Thoracic aorta (tissue), 2 donors: ENCODE results near the gene WDPCP. TPM values are rescaled to one million over a fixed set of nuclear protein-coding genes. Genes with fewer than 3 reads are reported as not detected.
A peak's percentile ranks its signal among the peaks of the same experiment; 100 is the strongest.

Experiments used
- ATAC-seq: fragments of 150-250 bp; one replicate; pipeline ENCODE4 v1.8.0; 2017; ENCODE audit warnings: low read depth; ENCODE audit not compliant: insufficient number of reproducible peaks, low FRiP score
- DNase-seq: peaks from one replicate; pipeline ENCODE4 v3.0.0-alpha.2; 2020; ENCODE audit warnings: low spot score
- H3K27ac ChIP-seq, 2 donors: fragments of 200-600 bp; sonication (generic); 1 replicate in 1 of 2; 2 replicates in 1 of 2; pipeline ENCODE4 v1.5.1; 2016; ENCODE audit warnings: mild to moderate bottlenecking in 2 of 2, moderate library complexity in 2 of 2
- H3K27me3 ChIP-seq: fragments of 200-600 bp; sonication (generic); replicated peaks from 2 replicates; pipeline ENCODE4 v1.6.0; 2016; ENCODE audit warnings: mild to moderate bottlenecking; ENCODE audit not compliant: insufficient read depth
- H3K36me3 ChIP-seq: fragments of 200-600 bp; sonication (generic); one replicate; pipeline ENCODE4 v1.5.1; 2016
- H3K4me1 ChIP-seq, 2 donors: fragments of 200-600 bp; sonication (generic); 1 replicate in 1 of 2; 2 replicates in 1 of 2; pipeline versions ENCODE4 v1.5.1 to v1.6.0; 2016; ENCODE audit warnings: low read depth in 2 of 2, mild to moderate bottlenecking in 1 of 2; ENCODE audit not compliant: control insufficient read depth in 1 of 2
- H3K4me3 ChIP-seq: fragments of 200-600 bp; sonication (generic); 2 replicates; pipeline ENCODE4 v1.5.1; 2016; ENCODE audit warnings: mild to moderate bottlenecking
- H3K9me3 ChIP-seq: fragments of 200-600 bp; sonication (generic); 2 replicates; pipeline ENCODE4 v1.5.1; 2016
- total RNA-seq, 2 donors: library from RNA; depleted of rRNA; stranded (reverse); fragments of >200 nt; gene quantifications; one replicate each; pipeline versions ENCODE4 v1.1.0 to v1.2.3, GENCODE V29; 2016
- TF ChIP-seq, protein P1 (sequence below): fragments of 200-600 bp; sonication (generic); IDR thresholded peaks from one replicate; pipeline ENCODE4 v1.5.1; 2019; ENCODE audit warnings: antibody characterized with exemption

WDPCP gene
- total RNA-seq, 2 donors from 2014 or later, result 13.7 to 16.2 TPM

DNA sequence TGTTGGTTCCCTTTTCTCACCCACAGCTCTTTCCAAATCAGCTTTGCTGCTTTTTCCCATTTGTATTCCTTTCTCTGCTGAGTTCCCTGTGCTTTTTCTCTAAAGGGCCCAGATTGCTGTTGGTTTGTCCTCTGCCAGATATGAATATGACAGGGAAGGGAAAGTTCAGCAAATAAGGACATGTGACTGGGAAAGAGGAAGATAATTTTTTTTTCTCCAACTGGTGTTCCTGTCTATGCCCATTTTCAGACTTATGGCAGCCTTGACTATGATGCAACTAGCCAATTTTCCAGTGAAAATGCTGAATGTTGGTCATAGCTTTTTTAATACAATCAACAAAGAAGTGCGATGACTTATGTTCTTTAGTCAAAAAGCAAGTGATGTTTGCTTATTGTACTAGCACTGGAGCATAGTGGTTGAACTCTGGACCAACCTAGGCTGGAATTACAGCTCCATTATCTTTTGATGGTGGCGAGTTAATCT, 8.2 kb upstream of the WDPCP start:
- DNase-seq (no peak), ATAC-seq (no peak)
- no peak overlapping the region for H3K4me3 ChIP-seq
- TF ChIP-seq, protein P1, sequence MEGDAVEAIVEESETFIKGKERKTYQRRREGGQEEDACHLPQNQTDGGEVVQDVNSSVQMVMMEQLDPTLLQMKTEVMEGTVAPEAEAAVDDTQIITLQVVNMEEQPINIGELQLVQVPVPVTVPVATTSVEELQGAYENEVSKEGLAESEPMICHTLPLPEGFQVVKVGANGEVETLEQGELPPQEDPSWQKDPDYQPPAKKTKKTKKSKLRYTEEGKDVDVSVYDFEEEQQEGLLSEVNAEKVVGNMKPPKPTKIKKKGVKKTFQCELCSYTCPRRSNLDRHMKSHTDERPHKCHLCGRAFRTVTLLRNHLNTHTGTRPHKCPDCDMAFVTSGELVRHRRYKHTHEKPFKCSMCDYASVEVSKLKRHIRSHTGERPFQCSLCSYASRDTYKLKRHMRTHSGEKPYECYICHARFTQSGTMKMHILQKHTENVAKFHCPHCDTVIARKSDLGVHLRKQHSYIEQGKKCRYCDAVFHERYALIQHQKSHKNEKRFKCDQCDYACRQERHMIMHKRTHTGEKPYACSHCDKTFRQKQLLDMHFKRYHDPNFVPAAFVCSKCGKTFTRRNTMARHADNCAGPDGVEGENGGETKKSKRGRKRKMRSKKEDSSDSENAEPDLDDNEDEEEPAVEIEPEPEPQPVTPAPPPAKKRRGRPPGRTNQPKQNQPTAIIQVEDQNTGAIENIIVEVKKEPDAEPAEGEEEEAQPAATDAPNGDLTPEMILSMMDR, result no peak
- no peaks in the 10 kb centered on the region for H3K27me3 ChIP-seq
- peaks cover 17% of the 10 kb centered on the region for H3K36me3 ChIP-seq
- no peaks in the 10 kb centered on the region for H3K9me3 ChIP-seq
- no peak overlapping the region for H3K27ac ChIP-seq
- peaks cover 10 to 15% of the 10 kb centered on the region in 2 donors for H3K4me1 ChIP-seq

DNA sequence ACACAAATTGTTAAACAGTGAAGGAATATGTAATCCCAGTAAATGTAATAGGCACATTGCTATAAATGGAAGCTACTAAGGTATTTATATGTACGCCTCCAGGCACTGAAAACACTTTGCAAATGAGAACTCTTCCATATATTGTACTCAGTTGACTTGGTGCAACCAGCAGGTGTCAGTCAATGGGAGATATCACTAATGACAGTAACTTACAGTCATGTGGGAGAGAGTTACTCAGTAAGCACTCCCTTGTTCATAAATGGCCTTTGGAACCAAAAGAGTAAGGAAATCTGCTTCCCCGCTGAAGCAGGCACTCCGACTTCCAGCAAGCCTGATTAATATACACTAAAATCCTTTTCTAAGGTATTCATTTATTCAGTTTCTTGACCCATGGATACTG, 6.4 kb upstream of the WDPCP start:
- Histone ChIP-seq H3K36me3 (peaks cover 8% of the 10 kb centered on the region), H3K27me3 (no peaks in the 10 kb centered on the region), H3K27ac (no peak overlapping the region), H3K4me3 (no peak overlapping the region), H3K4me1 (peaks cover 28% of the 10 kb centered on the region in 2 donors), H3K9me3 (no peaks in the 10 kb centered on the region)
- no peak for ATAC-seq
- TF ChIP-seq, protein P1, result no peak
- no peak for DNase-seq

DNA sequence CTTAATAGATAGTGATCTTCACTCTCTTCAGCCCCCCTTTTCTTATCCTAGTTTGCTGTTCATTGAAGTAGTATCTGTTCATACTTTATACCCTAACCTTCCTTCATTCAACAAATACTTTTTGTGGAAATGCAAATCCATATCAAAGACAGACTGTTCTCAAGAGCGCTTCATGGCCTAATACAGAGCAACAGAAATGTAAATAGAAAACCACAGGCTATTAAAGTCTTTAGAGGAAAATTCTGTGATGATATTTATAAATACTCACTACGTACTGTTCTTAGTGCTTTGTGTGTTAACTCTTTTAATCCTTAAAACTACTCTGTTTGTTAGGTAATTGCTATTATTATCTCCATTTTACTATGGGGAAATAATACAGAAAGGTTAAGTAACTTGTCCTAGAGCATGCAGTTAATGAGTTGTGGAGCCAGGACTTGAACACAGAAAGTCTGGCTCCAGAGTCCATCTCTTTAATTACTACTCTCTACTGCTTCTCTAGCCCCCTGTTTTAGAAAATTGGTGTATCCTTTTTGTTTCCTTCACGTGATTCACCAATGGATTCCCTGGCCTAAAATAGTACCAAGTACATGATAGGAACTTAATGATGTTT, 3.4 kb upstream of the WDPCP start:
- Histone ChIP-seq H3K27me3 (no peaks in the 10 kb centered on the region), H3K4me3 (no peak overlapping the region), H3K9me3 (no peaks in the 10 kb centered on the region), H3K4me1 (peaks cover 34 to 41% of the 10 kb centered on the region in 2 donors), H3K27ac (no peak overlapping the region), H3K36me3 (peaks cover 8% of the 10 kb centered on the region)
- no peak for ATAC-seq
- no peak for DNase-seq
- TF ChIP-seq, protein P1, result no peak

DNA sequence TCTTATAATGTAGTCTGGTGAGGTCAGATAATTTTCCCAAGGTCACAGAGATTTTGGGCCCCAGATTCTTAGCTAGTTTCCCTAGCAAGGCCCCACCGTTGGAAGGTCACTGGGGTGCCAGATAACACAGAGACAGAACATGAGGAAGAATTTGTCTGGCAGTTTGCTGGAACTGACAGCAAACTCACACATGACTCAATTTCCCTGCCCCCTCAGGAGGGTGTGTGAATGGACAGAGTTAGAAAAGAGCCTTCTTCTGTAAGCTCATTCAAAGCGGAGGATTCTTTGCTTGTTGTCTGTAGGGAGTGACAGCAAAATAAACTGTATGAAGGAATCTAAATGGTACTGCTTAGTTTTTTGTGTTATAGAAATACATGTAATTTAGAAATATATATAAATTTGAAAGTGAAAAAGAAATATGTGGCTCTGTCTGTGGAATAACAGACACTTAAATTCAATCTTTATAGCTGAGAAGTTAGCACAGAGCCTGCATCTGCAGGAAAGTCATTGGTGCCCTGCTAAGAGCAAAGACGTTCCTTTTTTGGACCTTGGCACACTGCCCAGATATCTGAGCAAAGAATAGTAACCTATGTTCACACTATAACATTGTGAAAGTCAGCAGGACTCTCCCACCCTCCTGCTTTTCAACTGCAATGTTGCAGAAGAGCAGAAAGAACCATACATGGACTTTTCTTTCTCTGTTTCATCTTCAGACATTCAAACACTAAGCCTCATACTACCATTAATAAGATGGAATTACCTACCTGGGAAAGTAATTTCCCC, 2.5 kb upstream of the WDPCP start:
- Histone ChIP-seq H3K27ac (no peak overlapping the region), H3K36me3 (peaks cover 8% of the 10 kb centered on the region), H3K9me3 (no peaks in the 10 kb centered on the region), H3K27me3 (no peaks in the 10 kb centered on the region), H3K4me1 (peaks cover 26 to 35% of the 10 kb centered on the region in 2 donors), H3K4me3 (no peak overlapping the region)
- TF ChIP-seq, protein P1, result no peak
- ATAC-seq (no peak), DNase-seq (no peak)

DNA sequence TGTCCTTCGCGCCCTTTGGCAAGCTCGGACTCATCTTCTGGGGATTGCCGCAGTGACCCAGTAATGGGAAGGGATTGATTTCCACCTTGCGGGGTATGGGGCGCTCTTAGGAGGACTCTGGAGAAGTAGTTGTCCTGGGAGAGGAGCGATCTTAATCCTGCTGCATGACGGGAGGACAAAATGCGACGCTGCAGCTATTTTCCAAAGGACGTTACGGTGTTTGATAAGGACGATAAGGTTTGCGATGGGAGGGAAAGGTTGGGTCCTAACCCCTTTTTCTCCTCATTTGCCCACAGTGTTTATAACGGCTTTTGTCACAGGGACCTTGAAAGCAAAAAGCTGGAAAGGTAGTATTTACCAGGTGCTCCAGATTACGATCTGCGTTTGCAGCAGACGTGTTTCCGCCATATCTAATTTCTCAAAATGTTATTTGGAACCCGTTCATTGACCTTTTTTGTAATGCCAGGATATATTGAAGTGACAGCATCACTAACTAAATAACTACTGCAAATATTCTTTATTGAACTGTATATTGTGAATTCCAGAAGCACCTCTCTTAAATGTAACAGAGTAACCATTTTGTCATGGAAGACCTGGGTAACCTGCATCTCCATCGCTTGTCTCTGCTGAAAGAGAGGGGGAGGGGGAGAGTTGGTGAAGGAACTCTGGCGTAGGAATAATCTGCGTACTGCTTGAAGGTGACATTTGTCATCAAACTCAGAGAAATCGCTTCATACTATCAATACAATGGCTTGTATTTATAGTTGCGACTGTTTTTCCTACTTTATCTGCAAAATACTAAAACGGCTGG, 1.1 kb upstream of the WDPCP start:
- DNase-seq, result no peak

More for the DNA sequence above, 1.1 kb upstream of the WDPCP start:
- TF ChIP-seq, protein P1, result no peak
- Histone ChIP-seq H3K9me3 (no peaks in the 10 kb centered on the region), H3K36me3 (no peaks in the 10 kb centered on the region), H3K4me1 (peaks cover 23 to 35% of the 10 kb centered on the region in 2 donors), H3K27me3 (no peaks in the 10 kb centered on the region), H3K27ac (peak overlapping the region; percentile 85 to 92), H3K4me3 (peak overlapping the region; percentile 90)
- no peak for ATAC-seq
